Adrenal gland (tissue), 12 donors: Measurements from ENCODE around the gene CACNA1D. TPM values are rescaled to one million over a fixed set of nuclear protein-coding genes. Genes with fewer than 3 reads are reported as not detected.

Experiments used
- DNase-seq, 7 donors: peaks; one replicate each; pipeline ENCODE4 v3.0.0-alpha.2; 2019 to 2020
- H3K27ac ChIP-seq, 5 donors: fragments of 200-600 bp; sonication (generic) in 4 of 5; 1 replicate in 3 of 5; 2 replicates in 2 of 5; pipeline versions ENCODE4 v1.5.1 to v1.8.0; 2016 to 2020; ENCODE audit warnings: mild to moderate bottlenecking in 1 of 5
- H3K27me3 ChIP-seq: fragments of 200-600 bp; 2 replicates; pipeline ENCODE4 v1.8.0; 2021
- H3K36me3 ChIP-seq, 2 donors: fragments of 200-600 bp; replicated peaks in 1 of 2; 1 replicate in 1 of 2; 2 replicates in 1 of 2; pipeline versions ENCODE4 v1.5.1 to v1.8.0; 2018 to 2022
- H3K4me1 ChIP-seq, 2 donors: fragments of 200-600 bp; replicated peaks in 1 of 2; 1 replicate in 1 of 2; 2 replicates in 1 of 2; pipeline versions ENCODE4 v1.5.1 to v1.8.0; 2018 to 2021
- H3K4me3 ChIP-seq, 4 donors: fragments of 200-600 bp; sonication (generic) in 3 of 4; one replicate each; pipeline ENCODE4 v1.5.1; 2016 to 2018
- H3K9me3 ChIP-seq, 3 donors: fragments of 200-600 bp; sonication (generic) in 1 of 3; replicated peaks in 1 of 3; 1 replicate in 2 of 3; 2 replicates in 1 of 3; pipeline versions ENCODE4 v1.5.1 to v1.8.0; 2016 to 2021
- CTCF ChIP-seq, 6 experiments: fragments of 450-650 bp in 4 of 6; fragments of 200-600 bp in 2 of 6; sonication (generic) in 1 of 6; IDR thresholded peaks; 1 replicate in 5 of 6; 2 replicates in 1 of 6; pipeline versions ENCODE4 v1.5.1 to v1.8.0; 2016 to 2021; ENCODE audit warnings: antibody characterized with exemption in 6 of 6, mild to moderate bottlenecking in 2 of 6, moderate library complexity in 1 of 6
- POLR2A ChIP-seq, 2 donors: fragments of 450-650 bp; IDR thresholded peaks; one replicate each; pipeline ENCODE4 v1.6.1; 2017; ENCODE audit warnings: antibody characterized with exemption in 2 of 2, mild to moderate bottlenecking in 2 of 2, moderate library complexity in 1 of 2
- WGBS, 4 donors: extraction: QIAGEN DNeasy Blood & Tissue Kit in 2 of 4; methylation state at CpG; one replicate each; pipeline versions ENCODE4 v1.1.5 to v1.1.7; 2013 to 2017; 5-methylcytosine and 5-hydroxymethylcytosine counted together
- intact Hi-C, 2 donors: fragments of 100-400 bp; cut with DNase I; formaldehyde crosslinking; loops; one replicate each; pipeline versions ENCODE4 v1.14.1 to v1.15.0; 2022 to 2023
- polyA plus RNA-seq, 3 donors: library from polyadenylated mRNA; stranded (reverse); fragments of 200-250 nt in 2 of 3; fragments of 350-450 nt in 1 of 3; fragmentation: Illumina TruSeq in 1 of 3; extraction: RNeasy Lipid Tissue Mini Kit (QIAGEN cat#74804) in 1 of 3; gene quantifications; one replicate each; pipeline ENCODE4 v1.2.3, GENCODE V29; 2013 to 2014
- total RNA-seq, 9 donors: library from RNA; depleted of rRNA in 4 of 9; stranded (reverse); fragments of >200 nt in 4 of 9; fragments of 120-200 nt in 1 of 9; fragmentation: NEBNext Ultra II Directional in 1 of 9; extraction: Animal tissue kit (Norgen Biotek cat#: 25700) in 1 of 9; gene quantifications; one replicate each; pipeline versions ENCODE4 v1.1.0 to v1.2.4, GENCODE V29; 2013 to 2023
- donor health status: healthy with polysubstance abuse.
- donor health status: Bipolar disorder and iron deficiency.
- donor health status: DM: yes; HTN: yes; CAD: no.
- donor health status: DM: no; HTN: no; CAD: no.
- donor health status: DM: no; HTN: no; CAD: no.
- donor health status: DM: yes; HTN: yes; CAD: no.

Gene CACNA1D
- total and polyA plus RNA-seq, 12 donors: 25.8 to 111 (median 63.0) TPM

- Histone ChIP-seq H3K36me3 (peaks cover 0 to 35% of the 10 kb centered on the region in 2 donors), H3K9me3 (no peaks in the 10 kb centered on the region), H3K4me3 (no peak overlapping the region), H3K4me1 (peaks cover 6 to 7% of the 10 kb centered on the region in 2 donors), H3K27me3 (no peaks in the 10 kb centered on the region), H3K27ac (no peak overlapping the region)
- DNase-seq: peak in 2 of 7 donors; percentile 20 to 51
- intact Hi-C loops: no loop called here
- WGBS, 4 donors: 92 to 97% (median 93%) methylated on average over 22 to 24 of the region's 24 CpGs
- TF ChIP-seq POLR2A (IDR thresholded peaks at IDR 0.05): no peak
- TF ChIP-seq CTCF (IDR thresholded peaks at IDR 0.05): no peak
Measured at GRCh38 chr3:53811143-53811927, 316.9 kb downstream of the CACNA1D start.

DNA sequence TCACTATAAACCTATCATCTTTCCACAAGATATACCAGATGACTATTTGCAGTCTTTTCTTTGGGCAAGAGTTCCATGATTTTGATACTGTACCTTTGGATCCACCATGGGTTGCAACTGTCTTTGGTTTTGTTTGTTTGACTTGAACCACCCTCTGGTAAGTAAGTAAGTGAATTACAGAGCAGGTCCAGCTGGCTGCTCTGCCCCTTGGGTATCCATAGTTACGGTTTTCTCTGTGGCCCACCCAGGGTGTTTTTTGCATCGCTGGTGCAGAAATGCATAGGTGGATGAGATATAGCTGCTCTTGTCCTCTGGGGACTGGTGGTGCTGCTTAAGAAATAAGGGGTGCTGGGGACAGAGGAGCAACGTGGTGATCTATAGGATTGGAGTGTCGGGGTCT, 318.0 kb downstream of the CACNA1D start:
- Histone ChIP-seq H3K4me3 (no peak overlapping the region), H3K4me1 (no peaks in the 10 kb centered on the region), H3K9me3 (no peaks in the 10 kb centered on the region), H3K27ac (no peak overlapping the region), H3K27me3 (no peaks in the 10 kb centered on the region), H3K36me3 (peaks cover 0 to 41% of the 10 kb centered on the region in 2 donors)
- WGBS, 4 donors: 80 to 88% (median 86%) methylated on average over 4 of the region's 4 CpGs
- peak in 1 of 7 donors; percentile 31 for DNase-seq
- no peak for TF ChIP-seq POLR2A (IDR thresholded peaks at IDR 0.05)
- no peak for TF ChIP-seq CTCF (IDR thresholded peaks at IDR 0.05)
- intact Hi-C loops: no loop called here

- no peaks in the 10 kb centered on the region for H3K4me1 ChIP-seq
- peaks cover 0 to 45% of the 10 kb centered on the region in 2 donors for H3K36me3 ChIP-seq
- no peaks in the 10 kb centered on the region for H3K9me3 ChIP-seq
- WGBS, 4 donors: 94 to 97% (median 95%) methylated on average over 5 of the region's 5 CpGs
- no peaks in the 10 kb centered on the region for H3K27me3 ChIP-seq
- H3K27ac ChIP-seq: no peak overlapping the region
- TF ChIP-seq POLR2A (IDR thresholded peaks at IDR 0.05): no peak
- TF ChIP-seq CTCF (IDR thresholded peaks at IDR 0.05): no peak
- no peak overlapping the region for H3K4me3 ChIP-seq
- DNase-seq: peak in 1 of 7 donors; percentile 39
- intact Hi-C loops: no loop called here
Measured at GRCh38 chr3:53813229-53813628, 318.8 kb downstream of the CACNA1D start.

- Histone ChIP-seq H3K4me1 (no peaks in the 10 kb centered on the region), H3K27me3 (no peaks in the 10 kb centered on the region), H3K4me3 (no peak overlapping the region), H3K9me3 (no peaks in the 10 kb centered on the region), H3K27ac (no peak overlapping the region), H3K36me3 (peaks cover 0 to 39% of the 10 kb centered on the region in 2 donors)
- intact Hi-C loops: no loop called here
- 92 to 95% (median 93%) methylated on average over 10 of the region's 10 CpGs for WGBS, 4 donors
- DNase-seq: peak in 1 of 7 donors; percentile 45
- TF ChIP-seq CTCF (IDR thresholded peaks at IDR 0.05) (no peak), POLR2A (IDR thresholded peaks at IDR 0.05) (no peak)
Measured at GRCh38 chr3:53813876-53814275, 319.5 kb downstream of the CACNA1D start.
